ENCODE measurements around the gene RAB6A.

The RAB6A gene

GRCh38 chr11:73648121-73648520, 112.8 kb downstream of the RAB6A start:
- DNase-seq (ENCODE audit: extremely low read depth, low read depth): no peak
- no peak for TF ChIP-seq CTCF (IDR thresholded peaks at IDR 0.05; ENCODE audit: low read depth, low read length)

GRCh38 chr11:73647459-73648100, 113.3 kb downstream of the RAB6A start:
- peak; percentile 38 for DNase-seq (ENCODE audit: extremely low read depth, low read depth)
- no peak for TF ChIP-seq CTCF (IDR thresholded peaks at IDR 0.05; ENCODE audit: low read depth, low read length)

GRCh38 chr11:73645972-73646631, 114.8 kb downstream of the RAB6A start, which contains the start of gene PLEKHB1:
Gene PLEKHB1 (plus strand): TSS chr11:73646581. CDS start chr11:73646609, 28 bp downstream.
- TF ChIP-seq CTCF (IDR thresholded peaks at IDR 0.05; ENCODE audit: low read depth, low read length): no peak
- no peak for DNase-seq (ENCODE audit: extremely low read depth, low read depth)

- TF ChIP-seq CTCF (IDR thresholded peaks at IDR 0.05; ENCODE audit: low read depth, low read length): no peak
- no peak for DNase-seq (ENCODE audit: extremely low read depth, low read depth)
Observed at GRCh38 chr11:73645121-73645969, 115.5 kb downstream of the RAB6A start.

- no peak for TF ChIP-seq CTCF (IDR thresholded peaks at IDR 0.05; ENCODE audit: low read depth, low read length)
- no peak for DNase-seq (ENCODE audit: extremely low read depth, low read depth)
Observed at GRCh38 chr11:73641668-73642067, 119.2 kb downstream of the RAB6A start.

- no peak for DNase-seq (ENCODE audit: extremely low read depth, low read depth)
- no peak for TF ChIP-seq CTCF (IDR thresholded peaks at IDR 0.05; ENCODE audit: low read depth, low read length)
Observed at GRCh38 chr11:73640592-73640991, 120.3 kb downstream of the RAB6A start.

- TF ChIP-seq CTCF (IDR thresholded peaks at IDR 0.05; ENCODE audit: low read depth, low read length): no peak
- no peak for DNase-seq (ENCODE audit: extremely low read depth, low read depth)
Observed at GRCh38 chr11:73637012-73637411, 123.9 kb downstream of the RAB6A start.

All from AG09319 (cell line).